ENCODE measurements around the gene NEMF. TPM values are rescaled to one million over a fixed set of nuclear protein-coding genes. Genes with fewer than 3 reads are reported as not detected.

The NEMF gene
- total and polyA plus RNA-seq, 3 donors from 2014 or later: 13.8 to 98.7 (median 81.3) TPM

GRCh38 chr14:49857427-49858003, 4.9 kb upstream of the NEMF start:
- Histone ChIP-seq H3K4me1 (no peaks in the 10 kb centered on the region), H3K36me3 (ENCODE audit: low read depth, missing control alignments) (no peaks in the 10 kb centered on the region), H3K9me3 (no peaks in the 10 kb centered on the region), H3K27me3 (no peaks in the 10 kb centered on the region), H3K27ac (no peak overlapping the region), H3K4me3 (no peak overlapping the region)
- TF ChIP-seq POLR2A (IDR thresholded peaks at IDR 0.05): no peak
- TF ChIP-seq CTCF (IDR thresholded peaks at IDR 0.05): no peak
- intact Hi-C loops (cut with DNase I; ENCODE audit: low total_unique reads): no loop called here
- DNase-seq: no peak
- WGBS, 2 donors: 84 to 87% methylated on average over 6 of the region's 6 CpGs

- peak; percentile 58 to 72 (median 61) for TF ChIP-seq CTCF (IDR thresholded peaks at IDR 0.05)
- no peak for TF ChIP-seq POLR2A (IDR thresholded peaks at IDR 0.05)
- H3K4me1 ChIP-seq: peaks cover 3% of the 10 kb centered on the region
- no peaks in the 10 kb centered on the region for H3K9me3 ChIP-seq
- H3K27ac ChIP-seq: no peak overlapping the region
- intact Hi-C loops (cut with DNase I; ENCODE audit: low total_unique reads): no loop called here
- H3K27me3 ChIP-seq: no peaks in the 10 kb centered on the region
- H3K36me3 ChIP-seq (ENCODE audit: low read depth, missing control alignments): no peaks in the 10 kb centered on the region
- WGBS, 2 donors: 12 to 22% methylated on average over 7 to 26 of the region's 27 CpGs
- peak overlapping the region; percentile 80 to 93 for H3K4me3 ChIP-seq
- peak; percentile 87 for DNase-seq
These were observed 1.2 kb upstream of the NEMF start for GRCh38 chr14:49853572-49854375.

- Histone ChIP-seq H3K9me3 (no peaks in the 10 kb centered on the region), H3K4me3 (peak overlapping the region; percentile 80 to 93), H3K27ac (peak overlapping the region; percentile 87 to 91), H3K36me3 (ENCODE audit: low read depth, missing control alignments) (no peaks in the 10 kb centered on the region), H3K27me3 (no peaks in the 10 kb centered on the region), H3K4me1 (peaks cover 3% of the 10 kb centered on the region)
- intact Hi-C loops (cut with DNase I; ENCODE audit: low total_unique reads): no loop called here
- 1 to 2% methylated on average over 13 to 14 of the region's 14 CpGs for whole genome bisulfite sequencing, 2 donors
- TF ChIP-seq CTCF (IDR thresholded peaks at IDR 0.05): no peak
- no peak for TF ChIP-seq POLR2A (IDR thresholded peaks at IDR 0.05)
- DNase-seq: no peak
These were observed 530 bp upstream of the NEMF start for GRCh38 chr14:49853158-49853477.

GRCh38 chr14:49851813-49852212, 775 bp downstream of the NEMF start:
- Histone ChIP-seq H3K27me3 (no peaks in the 10 kb centered on the region), H3K27ac (peak overlapping the region; percentile 87 to 91), H3K36me3 (ENCODE audit: low read depth, missing control alignments) (no peaks in the 10 kb centered on the region), H3K4me3 (peak overlapping the region; percentile 80 to 93), H3K9me3 (no peaks in the 10 kb centered on the region), H3K4me1 (peaks cover 3% of the 10 kb centered on the region)
- WGBS, 2 donors: 2 to 3% methylated on average over 7 of the region's 7 CpGs
- no peak for TF ChIP-seq CTCF (IDR thresholded peaks at IDR 0.05)
- TF ChIP-seq POLR2A (IDR thresholded peaks at IDR 0.05): no peak
- intact Hi-C loops (cut with DNase I; ENCODE audit: low total_unique reads): no loop called here
- no peak for DNase-seq

All from testis (tissue), 3 donors.